ENCODE measurements around the gene ADGRD1. TPM values are rescaled to one million over a fixed set of nuclear protein-coding genes. Genes with fewer than 3 reads are reported as not detected.

ADGRD1 gene
- total RNA-seq, 1 donor from 2014 or later, result 0.84 TPM

DNA sequence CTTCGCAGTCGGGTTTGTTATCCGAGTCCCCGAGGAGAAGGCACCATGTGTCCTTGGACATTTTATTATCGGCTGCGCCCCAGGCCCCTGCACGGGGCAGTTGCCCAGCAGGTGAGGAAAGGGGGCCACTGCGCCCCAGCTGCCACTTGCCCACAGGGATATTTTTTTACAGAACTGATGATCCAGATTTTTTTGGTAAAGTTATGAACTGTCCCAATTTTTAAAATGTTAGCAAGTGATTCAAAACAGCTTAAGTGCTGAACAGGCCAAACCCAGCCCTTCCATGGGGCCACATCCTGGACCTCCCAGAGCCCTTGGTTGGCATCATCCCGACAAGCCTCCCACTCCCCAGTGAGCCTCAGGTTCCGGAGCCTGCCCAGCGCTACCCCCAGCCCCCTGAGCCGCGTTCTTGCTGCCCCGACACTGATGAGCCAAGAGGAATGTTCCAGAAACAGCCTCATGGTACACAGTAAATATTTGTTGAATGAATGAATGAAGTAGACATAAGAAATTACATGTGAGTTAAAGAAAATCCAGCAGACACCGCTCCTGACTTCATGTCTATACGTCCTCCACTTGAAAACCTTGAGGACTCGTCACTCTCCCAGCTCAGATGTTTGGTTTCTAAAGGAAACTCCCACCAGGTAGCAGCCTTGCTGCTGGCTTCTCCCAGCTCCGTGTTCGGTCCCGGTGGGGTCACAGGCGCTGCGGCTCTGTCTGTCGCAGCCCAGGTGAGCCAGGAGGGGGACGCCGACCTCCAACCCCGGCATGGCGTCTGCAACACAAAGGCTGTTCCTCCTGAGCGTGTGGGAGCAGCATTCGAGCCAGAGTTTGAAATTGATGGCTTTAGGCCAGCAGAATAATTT lies 88.5 kb downstream of the ADGRD1 start:
- Mint-ChIP-seq H3K27ac (no peak overlapping the region), H3K4me3 (no peak overlapping the region), H3K36me3 (ENCODE audit: low read depth) (no peaks in the 10 kb centered on the region), H3K27me3 (no peaks in the 10 kb centered on the region), H3K9me3 (peaks cover 4% of the 10 kb centered on the region), H3K4me1 (no peaks in the 10 kb centered on the region)
- intact Hi-C loops (cut with micrococcal nuclease), result no loop called here
- DNase-seq, result no peak

DNA sequence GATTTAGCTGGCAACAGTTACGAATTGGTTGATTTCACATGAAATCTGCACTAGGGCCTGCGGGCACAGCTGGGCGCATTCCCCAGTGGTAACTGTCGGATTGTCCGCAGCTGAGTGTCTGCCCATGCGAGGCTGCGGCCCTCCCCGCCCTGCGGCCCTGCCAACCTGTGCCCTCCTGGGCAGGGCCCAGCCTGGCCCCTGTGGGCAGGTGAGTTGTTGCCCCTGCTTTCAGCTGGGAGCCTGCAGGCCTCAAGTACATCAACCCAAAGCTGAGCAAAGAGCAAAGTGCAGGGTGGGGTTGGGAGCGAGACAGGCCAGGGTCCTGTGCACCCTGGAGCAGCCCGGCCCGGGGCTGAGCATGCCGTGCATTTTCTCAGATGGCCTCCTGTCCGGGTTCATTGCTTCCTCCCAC lies 89.1 kb downstream of the ADGRD1 start:
- H3K4me3 Mint-ChIP-seq, result no peak overlapping the region
- no peaks in the 10 kb centered on the region for H3K4me1 Mint-ChIP-seq
- no peaks in the 10 kb centered on the region for H3K36me3 Mint-ChIP-seq (ENCODE audit: low read depth)
- intact Hi-C loops (cut with micrococcal nuclease), result no loop called here
- no peaks in the 10 kb centered on the region for H3K27me3 Mint-ChIP-seq
- DNase-seq, result no peak
- no peak overlapping the region for H3K27ac Mint-ChIP-seq
- peaks cover under 1% of the 10 kb centered on the region for H3K9me3 Mint-ChIP-seq

DNA sequence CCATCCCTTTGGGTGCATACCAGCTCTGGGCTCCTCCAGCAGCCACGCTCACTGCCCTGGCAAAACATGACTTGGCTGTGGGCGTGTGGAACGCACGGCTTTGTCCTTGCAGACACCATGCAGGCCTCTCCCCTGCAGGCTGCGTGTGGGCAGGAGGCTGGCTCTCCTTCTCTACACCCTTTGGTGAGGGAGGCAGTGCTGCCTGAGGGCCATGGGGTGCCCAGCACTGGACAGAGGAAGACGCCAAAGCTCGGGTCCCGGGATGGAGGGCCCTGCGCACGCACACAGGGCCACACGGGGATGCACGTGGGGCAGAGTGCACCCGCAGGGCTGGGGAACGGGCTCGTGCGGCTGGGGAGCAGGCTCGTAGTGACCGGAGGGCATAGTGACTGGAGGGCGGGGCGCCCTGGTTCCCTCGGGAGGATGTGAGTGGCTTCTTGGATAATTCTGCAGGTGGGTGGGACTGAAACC lies 89.7 kb downstream of the ADGRD1 start:
- DNase-seq, result no peak
- H3K4me3 Mint-ChIP-seq, result no peak overlapping the region
- H3K36me3 Mint-ChIP-seq (ENCODE audit: low read depth), result no peaks in the 10 kb centered on the region
- no peaks in the 10 kb centered on the region for H3K9me3 Mint-ChIP-seq
- H3K27ac Mint-ChIP-seq, result no peak overlapping the region
- no peaks in the 10 kb centered on the region for H3K27me3 Mint-ChIP-seq
- intact Hi-C loops (cut with micrococcal nuclease), result no loop called here
- H3K4me1 Mint-ChIP-seq, result no peaks in the 10 kb centered on the region

DNA sequence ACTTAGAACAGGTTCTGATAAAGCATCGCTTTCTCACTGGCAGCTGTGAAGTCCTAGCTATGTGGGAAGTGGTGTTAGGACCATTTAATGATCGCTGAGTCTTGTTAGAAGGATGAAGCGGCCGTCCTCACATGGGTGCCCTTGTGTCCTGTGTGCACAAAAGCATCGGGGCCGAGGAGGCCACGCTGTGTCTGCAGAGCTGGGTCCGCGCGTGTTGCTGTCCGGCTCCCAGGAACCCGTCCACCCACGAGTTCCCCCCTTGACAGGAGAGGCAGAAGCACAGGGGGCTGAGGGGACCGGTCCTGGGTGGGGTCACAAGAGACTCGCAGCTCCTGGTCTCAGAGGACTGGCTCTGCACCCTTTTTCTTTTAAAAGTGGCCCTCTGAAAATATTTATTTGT lies 90.4 kb downstream of the ADGRD1 start:
- Mint-ChIP-seq H3K4me1 (no peaks in the 10 kb centered on the region), H3K9me3 (no peaks in the 10 kb centered on the region), H3K36me3 (ENCODE audit: low read depth) (no peaks in the 10 kb centered on the region), H3K27me3 (no peaks in the 10 kb centered on the region), H3K4me3 (no peak overlapping the region), H3K27ac (no peak overlapping the region)
- no peak for DNase-seq
- intact Hi-C loops (cut with micrococcal nuclease), result no loop called here

DNA sequence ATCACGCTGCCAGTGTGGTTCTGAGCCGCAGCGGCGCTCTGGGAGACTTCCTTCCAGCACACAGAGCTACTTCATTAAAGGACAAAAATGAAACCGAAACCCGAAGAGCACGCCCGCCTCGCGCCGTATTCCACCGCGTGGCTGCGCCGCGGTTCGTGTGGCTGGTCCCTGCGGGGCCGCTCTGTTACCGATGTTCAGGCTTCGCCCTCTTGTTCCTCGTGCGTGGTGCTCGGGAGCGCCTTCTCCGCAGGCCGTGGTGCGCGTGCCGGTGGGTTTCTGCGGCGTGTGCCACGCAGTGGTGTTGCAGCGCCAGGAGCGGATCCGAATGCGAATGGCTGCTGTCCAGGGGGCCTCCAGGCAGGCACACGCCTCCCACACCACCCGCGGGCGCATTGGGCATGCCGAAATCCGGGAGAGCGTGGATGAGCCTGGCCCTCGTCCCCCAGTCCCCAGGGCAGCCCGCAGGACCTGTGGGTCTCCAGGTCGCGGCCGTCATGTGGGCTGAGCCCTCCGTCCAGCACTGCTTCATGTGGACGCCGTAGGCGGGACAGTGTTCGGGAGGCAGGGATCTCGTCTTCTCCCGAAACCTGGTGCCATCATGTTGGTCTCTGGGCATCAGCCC lies 91.2 kb downstream of the ADGRD1 start:
- Mint-ChIP-seq H3K36me3 (ENCODE audit: low read depth) (no peaks in the 10 kb centered on the region), H3K9me3 (no peaks in the 10 kb centered on the region), H3K27ac (no peak overlapping the region), H3K4me1 (no peaks in the 10 kb centered on the region), H3K27me3 (no peaks in the 10 kb centered on the region), H3K4me3 (no peak overlapping the region)
- intact Hi-C loops (cut with micrococcal nuclease), result no loop called here
- DNase-seq, result no peak

DNA sequence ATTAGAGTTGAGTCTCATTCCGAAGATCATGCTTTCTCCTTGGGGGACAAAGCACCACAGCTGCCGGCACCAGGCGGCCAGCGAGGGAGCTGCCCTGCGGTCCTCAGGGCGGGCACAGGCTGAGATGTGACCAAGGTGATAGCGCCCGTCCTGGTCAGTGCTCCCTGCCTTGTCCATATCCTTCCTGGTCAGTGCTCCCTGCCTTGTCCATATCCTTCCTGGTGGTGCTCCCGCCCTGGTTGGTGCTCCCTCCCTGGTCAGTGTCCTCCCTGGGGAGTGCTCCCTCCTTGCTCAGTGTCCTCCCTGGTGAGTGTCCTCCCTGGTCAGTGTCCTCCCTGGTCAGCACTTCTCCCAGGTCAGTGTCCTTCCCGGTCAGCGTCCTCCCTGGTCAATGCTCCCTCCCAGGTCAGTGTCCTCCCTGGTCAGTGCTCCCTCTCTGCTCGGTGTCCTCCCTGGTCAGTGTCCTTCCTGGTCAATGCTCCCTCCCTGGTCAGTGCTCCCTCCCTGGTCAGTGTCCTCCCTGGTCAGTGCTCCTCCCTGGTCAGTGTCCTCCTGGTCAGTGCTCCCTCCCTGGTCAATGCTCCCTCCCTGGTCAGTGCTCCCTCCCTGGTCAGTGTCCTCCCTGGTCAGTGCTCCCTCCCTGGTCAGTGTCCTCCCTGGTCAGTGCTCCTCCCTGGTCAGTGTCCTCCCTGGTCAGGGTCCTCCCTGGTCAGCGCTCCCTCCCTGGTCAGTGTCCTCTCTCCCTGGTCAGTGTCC lies 92.2 kb downstream of the ADGRD1 start:
- DNase-seq, result no peak
- intact Hi-C loops (cut with micrococcal nuclease), result no loop called here
- Mint-ChIP-seq H3K9me3 (no peaks in the 10 kb centered on the region), H3K4me1 (no peaks in the 10 kb centered on the region), H3K27ac (no peak overlapping the region), H3K36me3 (ENCODE audit: low read depth) (no peaks in the 10 kb centered on the region), H3K4me3 (no peak overlapping the region), H3K27me3 (no peaks in the 10 kb centered on the region)

DNA sequence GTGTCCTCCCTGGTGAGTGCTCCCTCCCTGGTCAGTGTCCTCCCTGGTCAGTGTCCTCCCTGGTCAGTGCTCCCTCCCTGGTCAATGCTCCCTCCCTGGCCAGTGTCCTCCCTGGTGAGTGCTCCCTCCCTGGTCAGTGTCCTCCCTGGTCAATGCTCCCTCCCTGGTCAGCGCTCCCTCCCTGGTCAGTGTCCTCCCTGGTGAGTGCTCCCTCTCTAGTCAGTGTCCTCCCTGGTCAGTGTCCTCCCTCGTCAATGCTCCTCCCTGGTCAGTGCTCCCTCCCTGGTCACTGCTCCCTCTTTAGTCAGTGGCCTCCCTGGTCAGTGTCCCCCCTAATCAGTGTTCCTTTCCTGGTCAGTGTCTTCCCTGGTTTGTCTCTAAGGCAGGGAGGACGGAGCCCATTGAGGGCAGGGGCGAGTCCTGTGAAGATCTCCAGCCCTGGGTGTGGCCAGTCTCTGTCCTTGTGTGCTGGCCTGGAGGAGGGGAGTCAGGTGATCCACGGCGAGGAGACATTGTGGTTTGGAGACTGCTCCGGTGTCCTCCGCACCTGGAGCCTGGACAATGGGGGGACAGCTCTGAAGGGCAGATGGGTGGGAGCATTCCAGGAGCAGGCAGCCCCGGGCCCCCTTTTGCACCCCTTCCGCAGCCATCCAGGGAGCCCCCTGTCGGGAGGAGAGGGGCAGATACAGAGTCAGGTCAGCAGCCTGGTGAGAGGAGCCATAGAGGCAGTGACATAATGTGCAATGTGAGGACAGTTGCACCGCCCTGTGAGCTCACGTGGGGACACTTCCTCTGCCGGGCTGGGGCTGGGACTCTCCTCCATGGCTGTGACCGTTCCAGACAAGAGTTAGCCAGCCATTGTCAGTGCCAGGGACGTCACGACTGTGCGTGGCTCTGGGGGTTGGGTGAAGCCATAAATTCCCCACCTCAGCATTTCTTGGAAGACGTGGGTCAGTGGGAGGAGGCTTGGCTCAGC lies 93.4 kb downstream of the ADGRD1 start:
- no peaks in the 10 kb centered on the region for H3K4me1 Mint-ChIP-seq
- no peaks in the 10 kb centered on the region for H3K9me3 Mint-ChIP-seq
- no peaks in the 10 kb centered on the region for H3K27me3 Mint-ChIP-seq
- H3K4me3 Mint-ChIP-seq, result no peak overlapping the region
- DNase-seq, result no peak
- intact Hi-C loops (cut with micrococcal nuclease), result no loop called here
- H3K27ac Mint-ChIP-seq, result no peak overlapping the region
- no peaks in the 10 kb centered on the region for H3K36me3 Mint-ChIP-seq (ENCODE audit: low read depth)

DNA sequence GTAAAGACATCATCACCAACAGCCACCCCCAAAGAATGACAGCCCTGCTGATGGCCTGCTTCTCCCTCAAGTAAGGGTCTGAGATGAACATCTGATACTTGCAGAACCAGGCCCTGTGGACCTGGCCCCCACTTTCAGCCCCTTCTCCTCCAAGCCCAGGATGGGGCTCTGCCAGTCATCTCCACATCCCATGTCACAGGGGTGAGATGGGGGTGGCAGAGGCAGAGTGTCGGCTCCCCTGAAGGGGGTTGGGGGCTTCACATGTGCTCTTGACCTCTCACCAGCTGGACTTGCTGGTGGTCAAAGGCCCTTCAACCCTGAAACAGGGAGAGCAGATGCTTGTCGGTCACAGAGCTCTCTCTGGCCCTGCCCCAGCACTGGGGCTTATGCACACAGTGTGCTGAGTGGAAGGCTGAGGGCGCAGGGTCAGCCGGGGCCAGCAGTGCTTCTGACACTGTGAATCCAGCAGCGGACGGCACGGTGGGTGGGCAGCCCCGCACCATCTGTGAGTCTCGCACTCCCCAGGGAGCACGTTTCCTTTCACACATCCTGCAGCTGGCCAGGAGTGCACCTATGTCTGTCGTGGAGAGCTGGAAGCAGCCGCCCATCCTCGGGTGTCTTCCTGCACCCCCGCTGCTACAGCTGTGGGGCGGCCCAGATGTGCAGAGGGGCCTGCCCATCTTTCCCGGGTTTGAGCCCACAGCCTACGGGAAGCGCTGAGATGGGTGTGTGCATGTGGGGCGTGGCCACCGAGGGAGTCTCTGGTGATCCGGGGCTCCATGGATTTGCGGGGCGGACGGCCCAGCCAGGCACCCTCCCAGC lies 94.3 kb downstream of the ADGRD1 start:
- DNase-seq, result no peak
- no peaks in the 10 kb centered on the region for H3K9me3 Mint-ChIP-seq
- H3K4me3 Mint-ChIP-seq, result no peak overlapping the region
- intact Hi-C loops (cut with micrococcal nuclease), result no loop called here
- no peak overlapping the region for H3K27ac Mint-ChIP-seq
- H3K4me1 Mint-ChIP-seq, result no peaks in the 10 kb centered on the region
- H3K36me3 Mint-ChIP-seq (ENCODE audit: low read depth), result no peaks in the 10 kb centered on the region
- H3K27me3 Mint-ChIP-seq, result no peaks in the 10 kb centered on the region

DNA sequence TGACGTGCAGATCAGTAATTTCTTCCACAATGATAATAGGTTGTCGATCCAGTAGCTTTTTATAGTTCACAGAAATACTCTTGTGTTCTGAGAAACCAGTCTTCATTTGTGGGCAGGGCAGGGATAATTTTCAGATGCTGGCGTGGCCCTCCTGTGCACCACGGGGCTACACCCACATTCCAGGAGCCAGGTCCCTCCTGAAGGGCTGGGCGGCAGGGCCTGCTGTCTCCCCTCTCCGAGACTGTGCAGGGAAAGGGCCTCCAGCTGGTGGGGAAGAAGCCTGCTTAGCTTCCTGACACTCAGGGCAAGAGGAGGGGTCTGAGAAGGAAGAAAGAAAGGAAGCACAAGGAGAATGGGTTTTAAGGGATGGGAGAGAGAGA lies 94.9 kb downstream of the ADGRD1 start:
- no peak overlapping the region for H3K4me3 Mint-ChIP-seq
- H3K27me3 Mint-ChIP-seq, result peaks cover 2% of the 10 kb centered on the region
- no peak for DNase-seq
- no peaks in the 10 kb centered on the region for H3K4me1 Mint-ChIP-seq
- H3K9me3 Mint-ChIP-seq, result no peaks in the 10 kb centered on the region
- H3K27ac Mint-ChIP-seq, result no peak overlapping the region
- intact Hi-C loops (cut with micrococcal nuclease), result no loop called here
- no peaks in the 10 kb centered on the region for H3K36me3 Mint-ChIP-seq (ENCODE audit: low read depth)

DNA sequence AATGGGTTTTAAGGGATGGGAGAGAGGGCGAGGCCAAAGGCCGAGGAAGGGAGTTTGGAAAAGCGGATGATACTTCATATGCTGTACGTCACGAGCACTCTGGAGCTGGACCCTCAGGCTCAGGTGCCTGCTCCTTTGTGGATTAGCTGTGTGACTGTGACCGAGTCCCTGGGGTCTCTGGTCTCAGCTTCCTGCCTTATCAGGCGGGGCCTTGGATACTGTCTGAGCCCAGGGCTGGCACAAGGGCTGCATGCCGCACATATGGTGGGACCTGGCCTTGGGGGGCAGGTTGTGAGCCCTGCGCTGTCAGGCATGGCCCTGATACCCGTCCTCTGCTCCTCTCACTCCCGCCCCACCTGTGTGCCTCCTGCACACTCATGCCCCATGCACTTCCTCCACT lies 95.3 kb downstream of the ADGRD1 start:
- no peak overlapping the region for H3K4me3 Mint-ChIP-seq
- no peaks in the 10 kb centered on the region for H3K36me3 Mint-ChIP-seq (ENCODE audit: low read depth)
- no peaks in the 10 kb centered on the region for H3K4me1 Mint-ChIP-seq
- peaks cover 2% of the 10 kb centered on the region for H3K27me3 Mint-ChIP-seq
- intact Hi-C loops (cut with micrococcal nuclease), result no loop called here
- H3K9me3 Mint-ChIP-seq, result no peaks in the 10 kb centered on the region
- H3K27ac Mint-ChIP-seq, result no peak overlapping the region
- DNase-seq, result no peak

DNA sequence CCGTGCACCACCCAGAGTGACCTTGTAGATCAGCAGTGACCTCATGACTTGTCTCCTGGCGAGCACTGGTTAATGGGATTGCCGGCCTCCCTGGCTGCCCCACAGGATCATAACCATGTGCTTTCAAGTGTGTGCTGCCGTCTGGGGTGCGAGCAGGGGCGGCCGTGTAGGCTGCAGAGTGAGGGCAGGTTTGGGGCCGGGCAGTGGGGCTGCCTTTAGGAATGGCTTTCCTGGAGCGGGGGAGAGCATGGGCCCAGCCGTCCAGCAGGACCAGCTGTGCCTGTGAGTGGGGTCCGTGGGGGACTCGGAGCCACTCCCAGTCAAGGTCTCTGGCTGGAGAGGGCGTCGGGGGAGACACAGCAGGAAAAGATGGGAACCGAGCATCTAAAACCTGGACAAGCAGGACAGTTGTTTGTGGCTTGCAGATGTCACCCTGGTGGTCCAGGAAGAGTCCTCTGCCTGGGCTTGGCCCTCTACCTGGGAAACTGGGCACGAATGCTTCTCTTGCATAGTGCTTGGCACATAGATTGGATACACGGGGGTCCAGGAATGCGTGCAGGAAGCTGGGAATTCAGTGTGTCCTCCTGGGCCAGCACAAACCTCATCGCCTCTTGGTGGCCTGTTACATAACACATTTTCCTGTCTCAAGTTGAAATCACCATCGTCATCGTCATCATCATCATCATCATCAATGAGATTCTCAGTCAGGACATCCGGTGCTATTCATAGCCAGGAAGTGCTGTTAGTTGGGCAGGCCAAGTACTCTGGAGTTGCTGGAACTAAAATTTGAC lies 96.0 kb downstream of the ADGRD1 start:
- Mint-ChIP-seq H3K4me3 (no peak overlapping the region), H3K27ac (no peak overlapping the region), H3K9me3 (no peaks in the 10 kb centered on the region), H3K36me3 (ENCODE audit: low read depth) (no peaks in the 10 kb centered on the region), H3K27me3 (peaks cover 4% of the 10 kb centered on the region), H3K4me1 (no peaks in the 10 kb centered on the region)
- DNase-seq, result no peak
- intact Hi-C loops (cut with micrococcal nuclease), result no loop called here

DNA sequence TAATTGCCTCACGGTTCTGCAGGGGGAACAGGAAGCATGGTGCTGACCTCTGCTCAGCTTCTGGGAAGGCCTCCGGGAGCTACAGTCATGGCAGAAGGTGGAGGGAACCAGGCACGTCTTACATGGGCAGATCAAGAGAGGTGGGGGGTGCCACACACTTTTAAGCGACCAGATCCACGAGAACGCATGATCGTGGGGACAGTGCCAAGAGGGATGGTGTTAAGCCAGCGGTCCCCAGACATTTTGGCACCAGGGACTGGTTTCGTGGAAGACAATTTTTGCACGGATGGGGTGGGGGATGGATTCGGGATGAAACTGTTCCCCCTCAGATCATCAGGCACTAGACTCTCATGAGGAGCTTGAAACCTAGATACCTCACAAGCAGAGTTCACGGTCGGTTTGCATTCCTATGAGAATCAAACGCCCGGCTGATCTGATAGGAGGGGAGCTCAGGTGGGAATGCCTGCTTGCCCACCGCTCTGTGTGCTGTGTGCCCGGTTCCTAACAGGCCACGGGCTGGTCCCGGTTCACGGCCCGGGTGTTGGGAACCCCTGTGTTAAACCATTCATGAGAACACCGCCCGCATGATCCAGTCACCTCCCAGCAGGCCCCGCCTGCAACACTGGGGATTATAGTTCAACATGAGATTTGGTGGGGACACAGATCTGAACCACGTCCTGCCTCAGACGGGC lies 96.9 kb downstream of the ADGRD1 start:
- Mint-ChIP-seq H3K4me1 (peaks cover 4% of the 10 kb centered on the region), H3K9me3 (no peaks in the 10 kb centered on the region), H3K27me3 (peaks cover 8% of the 10 kb centered on the region), H3K4me3 (no peak overlapping the region), H3K36me3 (ENCODE audit: low read depth) (no peaks in the 10 kb centered on the region), H3K27ac (no peak overlapping the region)
- no peak for DNase-seq
- intact Hi-C loops (cut with micrococcal nuclease), result no loop called here

Measured in activated CD4-positive, alpha-beta T cell treated with anti-CD3 and anti-CD28 coated beads, Interleukin-2, amount 10 ng/mL, durations not matched to agents 24 days and 14 days (primary cell).